RPMI7951 (cell line): Measurements from ENCODE around the gene B3GALT4. TPM values are rescaled to one million over a fixed set of nuclear protein-coding genes. Genes with fewer than 3 reads are reported as not detected.
"Not testable (repeated sequence)": the region's sequence is repeated elsewhere in the genome, so short reads cannot be mapped to it uniquely, and the experiment has no call there.

Experiments used
- DNase-seq: peaks from one replicate; pipeline ENCODE4 v3.0.0-alpha.2; 2012; ENCODE audit warnings: low read depth
- total RNA-seq: library from RNA; depleted of rRNA; stranded (reverse); fragments of >200 nt; shearing (Covaris generic); gene quantifications from 2 replicates; pipeline ENCODE4 v1.2.3, GENCODE V29; 2014

The B3GALT4 gene
- total RNA-seq, 1 experiment from 2014 or later = 2.0 TPM

GRCh38 chr6:33272275-33273128 lies 4.4 kb upstream of the B3GALT4 start:
- no peak for DNase-seq

DNA sequence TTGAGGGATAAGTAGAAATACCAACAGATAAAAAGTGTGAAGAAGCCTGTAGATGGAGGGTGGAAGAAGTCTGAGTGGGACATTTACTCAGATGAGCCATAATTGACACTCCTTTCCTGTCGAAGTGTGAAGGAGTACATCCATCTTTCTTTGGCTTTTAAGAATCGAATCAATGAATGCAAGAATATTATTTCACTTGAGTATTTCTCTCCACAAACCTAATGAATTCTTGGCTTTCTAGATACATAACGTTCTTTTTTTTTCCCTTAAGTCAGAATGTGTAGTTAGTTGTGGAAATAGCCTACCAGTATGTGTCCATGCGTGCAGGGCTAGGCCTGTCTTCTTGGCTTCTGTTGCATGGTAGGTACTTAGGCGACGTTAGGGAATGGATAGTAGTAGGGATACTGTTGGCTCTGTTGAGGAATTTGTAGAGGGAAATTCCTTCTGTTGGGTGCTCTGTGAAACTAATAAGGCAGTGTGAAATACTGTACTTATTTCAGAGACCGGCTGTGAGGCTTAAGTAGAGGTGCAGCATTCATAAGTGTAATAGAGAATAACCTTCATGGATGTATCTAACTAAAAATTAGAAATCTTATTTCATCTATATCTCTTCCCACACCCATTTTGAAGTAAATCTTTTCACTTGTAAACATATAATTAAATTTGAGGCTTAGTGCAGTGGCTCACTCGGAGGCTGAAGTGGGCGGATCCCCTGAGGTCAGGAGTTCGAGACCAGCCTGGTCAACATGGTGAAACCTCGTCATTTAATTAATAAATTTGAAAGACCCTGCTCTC lies 3.6 kb upstream of the B3GALT4 start:
- no peak for DNase-seq

DNA sequence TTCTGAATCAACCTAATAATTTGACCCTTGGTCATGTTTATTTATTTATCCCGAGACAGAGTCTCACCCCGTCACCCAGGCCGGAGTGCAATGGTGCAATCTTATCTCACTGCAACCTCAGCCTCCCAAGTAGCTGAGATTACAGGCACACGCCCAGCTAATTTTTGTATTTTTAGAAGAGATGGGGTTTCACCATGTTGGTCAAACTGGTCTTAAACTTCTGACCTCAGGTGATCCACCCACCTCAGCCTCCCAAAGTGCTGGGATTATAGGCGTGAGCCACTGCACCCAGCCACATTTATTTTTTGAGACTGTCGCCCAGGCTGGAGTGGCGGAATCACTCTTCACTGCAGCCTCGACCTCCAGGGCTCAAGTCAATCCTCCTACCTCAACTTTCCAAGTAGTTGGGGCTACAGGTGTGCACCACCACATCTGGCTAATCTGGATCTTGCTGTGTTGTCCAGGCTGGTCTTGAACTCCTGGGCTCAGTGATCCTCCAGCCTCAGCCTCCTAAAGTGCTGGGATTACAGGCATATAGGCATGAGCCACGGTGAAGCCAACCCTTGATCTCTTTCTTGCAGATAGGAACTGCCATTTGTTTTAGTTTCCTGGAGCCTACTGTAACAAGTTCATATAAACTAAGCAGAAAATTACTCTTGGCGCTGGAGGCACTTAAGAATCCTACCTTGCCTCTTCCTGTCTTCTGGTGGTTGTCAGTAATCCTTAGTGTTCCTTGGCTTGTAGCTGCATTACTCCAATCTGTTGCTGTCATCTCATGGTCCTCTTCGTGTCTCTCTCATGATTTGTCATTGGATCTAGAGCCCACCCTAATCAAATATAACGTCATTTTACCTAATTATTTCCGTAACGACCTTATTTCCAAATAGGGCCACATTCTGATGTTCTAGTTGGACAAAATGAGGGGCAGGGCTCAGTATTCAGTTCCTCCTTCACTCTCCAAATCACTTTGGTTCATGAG lies 2.7 kb upstream of the B3GALT4 start:
- DNase-seq = no peak

GRCh38 chr6:33275795-33276580 lies 935 bp upstream of the B3GALT4 start:
- DNase-seq = not testable (repeated sequence)

DNA sequence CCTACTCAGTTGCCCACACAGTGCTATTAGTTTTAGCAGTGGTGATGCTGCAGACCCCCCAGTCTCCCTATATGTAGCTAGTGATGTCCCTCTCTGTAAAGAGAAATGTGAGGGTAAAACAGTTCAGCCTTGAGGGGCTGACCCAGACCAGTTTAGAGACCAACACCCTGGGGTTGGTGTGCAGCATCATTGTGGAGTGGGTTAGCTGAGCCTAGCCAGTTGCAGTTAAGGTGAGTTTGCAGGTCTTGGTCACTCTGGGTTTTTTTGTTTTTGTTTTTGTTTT lies 401 bp upstream of the B3GALT4 start:
- no peak for DNase-seq

DNA sequence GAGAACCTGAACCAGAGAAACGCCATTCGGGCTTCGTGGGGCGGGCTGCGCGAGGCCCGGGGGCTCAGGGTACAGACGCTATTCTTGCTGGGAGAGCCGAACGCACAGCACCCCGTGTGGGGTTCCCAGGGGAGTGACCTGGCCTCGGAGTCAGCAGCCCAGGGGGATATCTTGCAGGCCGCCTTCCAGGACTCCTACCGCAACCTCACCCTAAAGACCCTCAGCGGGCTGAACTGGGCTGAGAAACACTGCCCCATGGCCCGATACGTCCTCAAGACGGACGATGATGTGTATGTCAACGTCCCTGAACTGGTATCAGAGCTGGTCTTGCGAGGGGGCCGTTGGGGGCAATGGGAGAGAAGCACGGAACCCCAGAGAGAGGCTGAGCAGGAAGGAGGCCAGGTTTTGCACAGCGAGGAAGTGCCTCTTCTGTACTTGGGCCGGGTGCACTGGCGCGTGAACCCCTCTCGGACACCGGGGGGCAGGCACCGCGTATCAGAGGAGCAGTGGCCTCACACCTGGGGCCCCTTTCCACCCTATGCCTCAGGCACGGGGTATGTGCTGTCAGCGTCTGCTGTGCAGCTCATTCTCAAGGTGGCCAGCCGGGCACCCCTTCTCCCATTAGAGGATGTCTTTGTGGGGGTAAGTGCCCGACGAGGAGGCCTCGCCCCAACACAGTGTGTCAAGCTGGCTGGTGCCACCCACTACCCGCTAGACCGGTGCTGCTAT lies 904 bp downstream of the B3GALT4 start:
- peak; percentile 21 for DNase-seq

GRCh38 chr6:33278392-33278741 lies 1.4 kb downstream of the B3GALT4 start:
- DNase-seq = peak; percentile 15

DNA sequence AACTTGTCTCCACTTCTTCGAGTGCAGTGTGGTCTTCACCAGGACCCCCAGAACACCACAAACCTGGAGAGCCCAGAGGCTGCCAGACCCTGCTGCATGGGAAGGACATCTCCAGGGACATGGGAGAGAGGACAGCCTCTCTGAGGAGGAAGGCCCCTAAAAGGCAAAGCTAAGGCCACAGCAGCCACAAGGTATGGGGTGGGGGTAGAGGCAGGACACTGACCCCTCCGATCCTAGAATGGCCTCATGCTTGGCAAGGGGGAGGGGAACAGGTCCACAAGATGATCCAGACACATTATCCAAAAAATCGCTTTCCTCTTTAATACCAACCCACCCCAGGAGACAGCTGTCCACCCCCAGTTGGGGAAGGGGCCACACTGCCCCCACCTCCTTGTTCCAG lies 1.9 kb downstream of the B3GALT4 start:
- no peak for DNase-seq

DNA sequence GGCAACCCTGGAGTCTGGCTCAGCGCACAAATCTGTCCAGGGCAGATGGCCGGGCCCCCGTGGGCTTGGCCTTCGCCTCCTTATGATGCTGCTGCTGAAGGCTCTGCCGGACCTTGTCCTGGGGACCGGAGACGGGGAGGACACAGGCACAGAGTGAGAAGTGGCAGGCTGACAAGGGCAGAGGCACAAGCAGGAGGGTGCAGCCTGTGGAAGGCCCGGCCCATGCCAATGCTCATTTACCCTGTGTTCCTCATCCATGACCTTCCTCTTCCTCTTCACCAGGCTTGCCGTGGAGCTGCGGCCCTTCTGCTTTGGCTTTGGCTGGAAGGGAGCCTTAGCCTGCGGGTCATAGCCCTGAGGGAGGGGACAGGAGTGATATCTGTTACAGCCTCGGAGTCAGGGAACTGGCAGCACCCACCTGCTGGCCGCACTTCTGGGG lies 2.4 kb downstream of the B3GALT4 start:
- DNase-seq = no peak

GRCh38 chr6:33279971-33280511 lies 3.1 kb downstream of the B3GALT4 start:
- peak; percentile 46 for DNase-seq

DNA sequence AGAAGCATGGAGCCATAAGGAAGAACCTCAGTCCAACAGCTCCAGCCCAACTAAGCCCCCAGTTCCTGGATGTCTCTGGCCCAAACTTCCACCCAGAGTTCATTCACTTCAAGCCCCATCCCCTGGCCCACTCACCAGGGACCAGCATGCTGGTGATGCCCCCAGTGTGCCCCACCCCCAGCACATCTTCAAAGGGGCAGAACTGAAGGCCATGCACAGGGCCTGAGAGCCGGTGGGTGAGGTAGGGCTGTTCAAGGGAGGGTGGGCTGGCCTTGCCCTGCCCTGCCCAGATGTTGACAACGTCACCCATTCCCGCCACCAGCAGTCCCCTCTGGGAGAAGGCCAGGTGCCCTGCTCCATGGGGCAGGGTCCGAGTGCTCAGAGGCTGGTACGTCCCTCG lies 3.6 kb downstream of the B3GALT4 start:
- no peak for DNase-seq

DNA sequence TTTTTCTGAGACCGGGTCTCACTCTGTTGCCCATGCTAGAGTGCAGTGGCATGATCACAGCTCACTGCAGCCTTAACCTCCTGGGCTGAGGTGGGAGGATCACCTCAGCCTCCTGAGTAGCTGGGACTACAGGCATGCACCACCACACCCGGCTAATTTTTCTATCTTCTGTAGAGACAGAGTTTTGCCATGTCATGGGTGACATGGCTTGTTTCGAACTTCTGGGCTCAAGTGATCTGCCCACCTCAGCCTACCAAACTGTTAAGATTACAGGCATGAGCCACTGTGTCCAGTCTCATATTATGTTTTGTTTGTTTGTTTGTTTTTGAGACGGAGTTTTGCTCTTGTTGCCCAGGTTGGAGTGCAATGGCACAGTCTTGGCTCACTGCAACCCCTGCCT lies 8.3 kb downstream of the B3GALT4 start:
- DNase-seq = not testable (repeated sequence)

- DNase-seq = no peak
These were observed 10.3 kb downstream of the B3GALT4 start for GRCh38 chr6:33286946-33287914.

GRCh38 chr6:33288141-33288920 lies 11.4 kb downstream of the B3GALT4 start:
- DNase-seq = no peak

DNA sequence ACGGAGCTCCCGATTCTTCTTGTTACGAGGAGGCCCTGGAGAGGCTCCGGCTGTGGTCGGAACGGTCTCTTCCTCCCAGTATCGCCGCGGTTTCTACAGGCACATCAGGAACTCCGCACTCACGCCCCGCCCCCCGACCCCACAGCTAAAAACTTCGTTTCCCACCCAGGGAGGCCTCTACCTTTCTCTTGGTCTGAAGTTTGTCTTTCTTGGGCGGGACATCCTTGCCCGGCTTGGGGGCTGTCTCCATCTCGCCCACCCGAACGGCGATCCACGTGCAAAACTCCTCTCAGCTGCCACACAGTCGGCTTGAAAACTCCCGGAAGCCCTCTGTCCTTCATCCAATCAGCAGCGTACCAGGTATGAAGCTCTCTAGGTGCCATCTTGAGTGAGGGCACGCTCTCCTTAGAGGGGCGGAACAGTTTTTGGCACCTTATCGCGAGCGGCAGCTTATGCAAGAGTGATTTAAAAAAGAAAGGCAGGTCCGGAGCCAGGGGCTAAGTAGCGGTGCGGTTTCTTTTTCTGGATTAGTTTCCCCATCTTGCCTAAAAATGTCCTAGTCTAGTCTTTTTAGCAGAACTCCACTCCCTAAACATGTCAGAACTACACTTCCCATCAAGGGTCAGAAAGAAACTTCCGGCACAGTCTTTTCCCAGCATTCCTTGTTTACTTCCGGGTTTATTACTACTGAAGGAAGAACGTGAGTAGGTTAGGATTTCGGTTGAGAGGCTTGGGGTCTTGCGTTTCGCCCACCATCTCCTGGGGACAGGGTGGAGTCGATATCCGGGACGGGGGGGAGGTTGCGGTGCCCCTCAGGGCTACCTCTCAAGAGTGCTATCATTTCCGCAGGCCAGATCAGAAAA lies 12.2 kb downstream of the B3GALT4 start, which contains the start of the genes PFDN6 and WDR46:
TSS of gene PFDN6 (plus strand) at position 681 of the 863 bp plus-strand sequence. CDS start 256 bp downstream, outside the sequence.
TSS of gene WDR46 (minus strand) at position 319 of the 863 bp plus-strand sequence. CDS start at position 250, 69 bp downstream.
- DNase-seq = peak; percentile 90

GRCh38 chr6:33289784-33290315 lies 12.9 kb downstream of the B3GALT4 start:
- no peak for DNase-seq

GRCh38 chr6:33290459-33290858 lies 13.5 kb downstream of the B3GALT4 start:
- DNase-seq = no peak
